AG04450 (cell line): ENCODE measurements around the gene PRKN. TPM values are rescaled to one million over a fixed set of nuclear protein-coding genes. Genes with fewer than 3 reads are reported as not detected.

Experiments used
- CTCF ChIA-PET: fragments of 300-600, 350-600 bp; formaldehyde crosslinking; extraction: SDS; loops from one replicate; lab custom pipeline; 2022; ENCODE audit warnings: antibody characterized with exemption, inconsistent platforms; lab: Charles Lee
- POLR2A ChIA-PET: fragments of 350-600 bp; formaldehyde crosslinking; extraction: SDS; loops from one replicate; lab custom pipeline; 2021; ENCODE audit warnings: antibody characterized with exemption, inconsistent platforms; lab: Yijun Ruan, JAX
- DNase-seq: peaks from one replicate; pipeline ENCODE4 v3.0.0-alpha.2; 2011; ENCODE audit warnings: low read depth, low spot score
- H3K27ac ChIP-seq: one replicate; pipeline ENCODE4 v1.5.1; 2012; ENCODE audit warnings: low read depth, low read length, control low read depth
- H3K27me3 ChIP-seq: one replicate; pipeline ENCODE4 v1.6.0; 2012; ENCODE audit warnings: low read length; ENCODE audit not compliant: control insufficient read depth, insufficient read depth
- H3K4me3 ChIP-seq: 2 replicates; pipeline ENCODE4 v1.5.1; 2011; ENCODE audit warnings: mild to moderate bottlenecking, low read depth, low read length, control low read depth
- H3K9me3 ChIP-seq: 2 replicates; pipeline ENCODE4 v1.5.1; 2012; ENCODE audit warnings: low read length; ENCODE audit not compliant: control insufficient read depth, insufficient read depth
- polyA plus RNA-seq: library from polyadenylated mRNA; depleted of rRNA; stranded (reverse); fragments of >200 nt; gene quantifications from 2 replicates; pipeline ENCODE4 v1.2.3, GENCODE V29; 2011
- TF ChIP-seq, protein P1 (sequence below): IDR thresholded peaks from 2 replicates; pipeline ENCODE4 v1.5.1; 2011; ENCODE audit warnings: low read depth, low read length, control low read depth, inconsistent platforms

Gene PRKN
- polyA plus RNA-seq, 1 experiment, result not detected

DNA sequence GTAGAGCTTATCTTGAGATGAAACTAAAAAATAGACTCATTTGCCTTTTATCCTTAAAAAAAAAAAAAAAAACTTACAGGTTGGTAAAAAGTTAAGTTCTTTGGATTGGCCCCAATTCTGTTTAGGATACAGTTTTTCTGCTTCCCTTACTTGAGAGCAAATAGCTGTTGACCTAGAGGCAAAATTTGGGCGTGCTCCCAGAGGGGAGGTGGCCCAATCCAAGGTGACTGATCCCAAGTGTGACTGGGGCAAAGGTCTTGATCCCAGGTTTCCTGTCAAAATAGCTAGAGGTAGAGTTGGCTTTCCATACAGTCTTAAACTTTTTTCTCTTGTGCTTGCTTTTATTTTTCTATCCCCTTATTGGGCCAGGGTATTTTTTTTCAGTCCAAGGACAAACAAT lies 1089.9 kb downstream of the PRKN start:
- CTCF ChIA-PET, result no interaction called here
- TF ChIP-seq, protein P1, sequence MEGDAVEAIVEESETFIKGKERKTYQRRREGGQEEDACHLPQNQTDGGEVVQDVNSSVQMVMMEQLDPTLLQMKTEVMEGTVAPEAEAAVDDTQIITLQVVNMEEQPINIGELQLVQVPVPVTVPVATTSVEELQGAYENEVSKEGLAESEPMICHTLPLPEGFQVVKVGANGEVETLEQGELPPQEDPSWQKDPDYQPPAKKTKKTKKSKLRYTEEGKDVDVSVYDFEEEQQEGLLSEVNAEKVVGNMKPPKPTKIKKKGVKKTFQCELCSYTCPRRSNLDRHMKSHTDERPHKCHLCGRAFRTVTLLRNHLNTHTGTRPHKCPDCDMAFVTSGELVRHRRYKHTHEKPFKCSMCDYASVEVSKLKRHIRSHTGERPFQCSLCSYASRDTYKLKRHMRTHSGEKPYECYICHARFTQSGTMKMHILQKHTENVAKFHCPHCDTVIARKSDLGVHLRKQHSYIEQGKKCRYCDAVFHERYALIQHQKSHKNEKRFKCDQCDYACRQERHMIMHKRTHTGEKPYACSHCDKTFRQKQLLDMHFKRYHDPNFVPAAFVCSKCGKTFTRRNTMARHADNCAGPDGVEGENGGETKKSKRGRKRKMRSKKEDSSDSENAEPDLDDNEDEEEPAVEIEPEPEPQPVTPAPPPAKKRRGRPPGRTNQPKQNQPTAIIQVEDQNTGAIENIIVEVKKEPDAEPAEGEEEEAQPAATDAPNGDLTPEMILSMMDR, result no peak
- Histone ChIP-seq H3K27me3 (no peaks in the 10 kb centered on the region), H3K27ac (no peak overlapping the region), H3K9me3 (peaks cover 13% of the 10 kb centered on the region), H3K4me3 (no peak overlapping the region)
- POLR2A ChIA-PET, result no interaction called here
- DNase-seq, result no peak

DNA sequence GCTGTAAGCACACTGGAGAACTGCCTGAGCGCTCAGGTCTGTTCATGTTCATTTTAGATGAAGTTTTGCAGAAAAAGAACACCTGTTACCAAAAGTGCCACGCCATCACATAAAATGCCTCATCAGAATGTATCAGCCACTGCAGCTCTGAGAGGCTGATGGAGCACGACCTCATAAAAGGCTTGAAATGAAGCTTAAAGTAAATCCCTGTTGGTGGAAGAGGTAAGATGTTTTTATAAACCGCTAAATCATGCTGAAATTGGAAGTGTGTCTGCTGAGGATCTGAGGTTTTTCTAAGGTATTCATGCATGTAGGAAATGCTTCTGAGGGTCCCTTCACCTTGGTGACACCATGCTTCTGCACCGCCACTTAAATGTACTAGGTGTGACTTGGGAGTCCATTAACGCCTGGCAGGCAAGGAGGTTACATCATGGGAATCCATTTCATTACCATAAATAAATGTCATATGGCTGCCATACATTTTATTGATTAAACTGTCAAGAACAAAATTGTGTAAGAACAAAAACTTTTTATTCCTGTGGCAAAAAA lies 1090.6 kb downstream of the PRKN start:
- CTCF ChIA-PET, result no interaction called here
- no peak for DNase-seq
- TF ChIP-seq, protein P1, result no peak

DNA sequence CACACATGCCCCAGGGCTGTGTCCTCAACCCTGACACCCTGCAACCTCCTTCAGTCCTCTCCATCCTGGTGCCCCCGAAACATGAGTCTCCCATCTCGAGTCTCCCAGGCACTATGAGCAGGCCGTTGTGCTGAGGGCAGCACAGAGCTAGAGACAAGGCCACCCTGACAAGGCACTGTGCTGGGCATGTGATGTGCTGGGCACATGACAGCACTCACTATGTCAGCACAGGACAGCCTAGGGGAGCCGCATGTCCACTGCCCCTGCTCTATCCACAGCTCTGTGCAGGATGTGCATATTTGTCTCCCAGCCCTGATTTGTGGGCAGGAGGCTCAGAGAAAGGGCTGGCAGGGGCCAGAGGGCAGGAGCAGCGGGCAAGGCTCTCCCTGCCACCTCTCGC lies 1091.6 kb downstream of the PRKN start:
- H3K9me3 ChIP-seq, result peaks cover 13% of the 10 kb centered on the region
- DNase-seq, result no peak
- ChIA-PET CTCF (no interaction called here), POLR2A (no interaction called here)
- TF ChIP-seq, protein P1, result no peak
- no peak overlapping the region for H3K4me3 ChIP-seq
- H3K27me3 ChIP-seq, result no peaks in the 10 kb centered on the region
- no peak overlapping the region for H3K27ac ChIP-seq

More for the DNA sequence above, 1090.6 kb downstream of the PRKN start:
- Histone ChIP-seq H3K4me3 (no peak overlapping the region), H3K9me3 (peaks cover 13% of the 10 kb centered on the region), H3K27ac (no peak overlapping the region), H3K27me3 (no peaks in the 10 kb centered on the region)
- POLR2A ChIA-PET, result no interaction called here

DNA sequence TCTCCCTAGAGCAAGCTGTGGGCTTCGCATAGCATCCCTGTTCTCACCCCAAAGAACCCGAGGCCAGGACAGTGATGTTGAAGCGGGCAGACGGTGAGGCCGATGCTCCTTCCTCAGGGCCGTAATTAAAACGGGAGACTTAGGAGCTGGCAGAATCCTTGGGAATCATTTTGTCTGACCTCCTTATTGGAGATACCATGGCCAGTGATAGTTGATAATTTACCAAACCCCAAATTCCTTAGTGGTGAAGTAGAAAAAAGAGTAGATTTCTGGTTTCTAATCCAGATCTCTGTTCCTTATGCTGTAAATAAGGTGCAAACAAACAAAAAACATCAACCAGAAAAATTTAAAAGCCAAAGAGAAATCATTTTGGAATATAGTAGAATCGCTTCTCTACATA lies 1092.7 kb downstream of the PRKN start:
- POLR2A ChIA-PET, result no interaction called here
- H3K27me3 ChIP-seq, result no peaks in the 10 kb centered on the region
- H3K27ac ChIP-seq, result no peak overlapping the region
- no peak overlapping the region for H3K4me3 ChIP-seq
- H3K9me3 ChIP-seq, result peaks cover 13% of the 10 kb centered on the region
- TF ChIP-seq, protein P1, result no peak
- CTCF ChIA-PET, result no interaction called here
- DNase-seq, result no peak

DNA sequence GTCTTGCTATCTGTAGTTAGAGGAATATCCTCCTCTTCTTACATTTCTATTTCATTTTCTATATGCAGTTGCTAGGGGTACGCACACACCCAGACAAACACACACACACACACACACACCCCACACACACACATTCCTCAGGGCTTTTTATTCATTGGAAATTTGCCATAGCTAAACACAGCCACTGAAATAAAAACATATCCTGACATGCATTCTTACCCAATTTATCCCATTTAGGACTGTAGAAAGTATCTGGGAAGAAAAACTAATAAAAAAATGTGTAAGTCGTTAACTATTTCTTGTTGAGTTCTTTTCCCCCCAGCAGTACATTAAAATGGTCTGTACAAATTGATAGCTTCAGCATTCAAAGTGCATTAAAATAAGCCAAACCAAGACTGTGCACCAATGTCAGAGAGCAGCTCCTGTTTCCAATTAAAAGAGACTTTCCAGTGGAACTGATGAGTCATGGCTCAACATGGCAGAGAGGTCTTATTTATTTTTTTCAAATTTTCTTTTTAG lies 1095.8 kb downstream of the PRKN start:
- Histone ChIP-seq H3K27me3 (no peaks in the 10 kb centered on the region), H3K9me3 (peaks cover 9% of the 10 kb centered on the region), H3K4me3 (no peak overlapping the region), H3K27ac (no peak overlapping the region)
- no peak for DNase-seq
- POLR2A ChIA-PET, result no interaction called here
- TF ChIP-seq, protein P1, result no peak
- CTCF ChIA-PET, result interaction anchor here (0.9 kb wide), 1 partner anchor 214 kb away, joined by 3 read pairs; no protein-coding TSS in a partner anchor
